ENCODE measurements around the gene AHCYL2. TPM values are rescaled to one million over a fixed set of nuclear protein-coding genes. Genes with fewer than 3 reads are reported as not detected.

Gene AHCYL2
- polyA plus RNA-seq, 1 donor from 2014 or later = 39.9 TPM

DNA sequence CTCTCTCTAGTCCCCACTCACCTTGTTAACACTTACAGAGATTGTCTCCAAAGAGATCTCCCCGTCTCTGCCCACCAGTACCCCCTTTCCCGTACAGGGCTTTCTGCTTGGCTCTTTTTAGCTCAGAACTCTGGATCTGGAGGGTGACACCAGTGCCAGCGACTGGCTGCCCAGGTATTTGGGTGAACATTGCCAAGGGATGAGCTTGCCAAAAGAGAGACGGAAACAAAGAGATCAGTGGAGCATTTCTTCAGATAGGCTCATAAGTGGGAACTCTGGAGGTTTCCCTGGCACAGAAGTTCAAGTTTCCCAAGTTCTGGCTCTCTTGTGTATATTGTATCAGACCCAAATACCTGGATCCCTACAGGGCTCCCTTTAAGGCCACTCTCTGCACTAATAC lies 239.4 kb downstream of the AHCYL2 start:
- Histone ChIP-seq H3K9ac (ENCODE audit: low read length) (no peak overlapping the region), H4K20me1 (ENCODE audit: insufficient read depth) (no peaks in the 10 kb centered on the region), H3K27me3 (ENCODE audit: insufficient read depth, low read depth, low read length) (no peaks in the 10 kb centered on the region), H3K4me3 (ENCODE audit: low read length) (no peak overlapping the region), H3K27ac (ENCODE audit: low read length) (no peak overlapping the region), H3F3A (ENCODE audit: insufficient read depth, low read length, poor library complexity, severe bottlenecking) (no peaks in the 10 kb centered on the region), H3K4me2 (ENCODE audit: low read length) (no peak overlapping the region), H2AFZ (ENCODE audit: low read depth, low read length) (no peak overlapping the region), H3K36me3 (ENCODE audit: insufficient read depth, low read length) (no peaks in the 10 kb centered on the region), H3K9me2 (ENCODE audit: insufficient read depth, low read length) (no peaks in the 10 kb centered on the region), H3K79me2 (replicated peaks; ENCODE audit: insufficient read depth, low read length) (no peaks in the 10 kb centered on the region), H3K9me3 (ENCODE audit: low read length) (no peaks in the 10 kb centered on the region)
- TF ChIP-seq, protein P1, sequence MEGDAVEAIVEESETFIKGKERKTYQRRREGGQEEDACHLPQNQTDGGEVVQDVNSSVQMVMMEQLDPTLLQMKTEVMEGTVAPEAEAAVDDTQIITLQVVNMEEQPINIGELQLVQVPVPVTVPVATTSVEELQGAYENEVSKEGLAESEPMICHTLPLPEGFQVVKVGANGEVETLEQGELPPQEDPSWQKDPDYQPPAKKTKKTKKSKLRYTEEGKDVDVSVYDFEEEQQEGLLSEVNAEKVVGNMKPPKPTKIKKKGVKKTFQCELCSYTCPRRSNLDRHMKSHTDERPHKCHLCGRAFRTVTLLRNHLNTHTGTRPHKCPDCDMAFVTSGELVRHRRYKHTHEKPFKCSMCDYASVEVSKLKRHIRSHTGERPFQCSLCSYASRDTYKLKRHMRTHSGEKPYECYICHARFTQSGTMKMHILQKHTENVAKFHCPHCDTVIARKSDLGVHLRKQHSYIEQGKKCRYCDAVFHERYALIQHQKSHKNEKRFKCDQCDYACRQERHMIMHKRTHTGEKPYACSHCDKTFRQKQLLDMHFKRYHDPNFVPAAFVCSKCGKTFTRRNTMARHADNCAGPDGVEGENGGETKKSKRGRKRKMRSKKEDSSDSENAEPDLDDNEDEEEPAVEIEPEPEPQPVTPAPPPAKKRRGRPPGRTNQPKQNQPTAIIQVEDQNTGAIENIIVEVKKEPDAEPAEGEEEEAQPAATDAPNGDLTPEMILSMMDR (IDR thresholded peaks at IDR 0.05; ENCODE audit: poor library complexity, severe bottlenecking) = no peak
- TF ChIP-seq, protein P2, sequence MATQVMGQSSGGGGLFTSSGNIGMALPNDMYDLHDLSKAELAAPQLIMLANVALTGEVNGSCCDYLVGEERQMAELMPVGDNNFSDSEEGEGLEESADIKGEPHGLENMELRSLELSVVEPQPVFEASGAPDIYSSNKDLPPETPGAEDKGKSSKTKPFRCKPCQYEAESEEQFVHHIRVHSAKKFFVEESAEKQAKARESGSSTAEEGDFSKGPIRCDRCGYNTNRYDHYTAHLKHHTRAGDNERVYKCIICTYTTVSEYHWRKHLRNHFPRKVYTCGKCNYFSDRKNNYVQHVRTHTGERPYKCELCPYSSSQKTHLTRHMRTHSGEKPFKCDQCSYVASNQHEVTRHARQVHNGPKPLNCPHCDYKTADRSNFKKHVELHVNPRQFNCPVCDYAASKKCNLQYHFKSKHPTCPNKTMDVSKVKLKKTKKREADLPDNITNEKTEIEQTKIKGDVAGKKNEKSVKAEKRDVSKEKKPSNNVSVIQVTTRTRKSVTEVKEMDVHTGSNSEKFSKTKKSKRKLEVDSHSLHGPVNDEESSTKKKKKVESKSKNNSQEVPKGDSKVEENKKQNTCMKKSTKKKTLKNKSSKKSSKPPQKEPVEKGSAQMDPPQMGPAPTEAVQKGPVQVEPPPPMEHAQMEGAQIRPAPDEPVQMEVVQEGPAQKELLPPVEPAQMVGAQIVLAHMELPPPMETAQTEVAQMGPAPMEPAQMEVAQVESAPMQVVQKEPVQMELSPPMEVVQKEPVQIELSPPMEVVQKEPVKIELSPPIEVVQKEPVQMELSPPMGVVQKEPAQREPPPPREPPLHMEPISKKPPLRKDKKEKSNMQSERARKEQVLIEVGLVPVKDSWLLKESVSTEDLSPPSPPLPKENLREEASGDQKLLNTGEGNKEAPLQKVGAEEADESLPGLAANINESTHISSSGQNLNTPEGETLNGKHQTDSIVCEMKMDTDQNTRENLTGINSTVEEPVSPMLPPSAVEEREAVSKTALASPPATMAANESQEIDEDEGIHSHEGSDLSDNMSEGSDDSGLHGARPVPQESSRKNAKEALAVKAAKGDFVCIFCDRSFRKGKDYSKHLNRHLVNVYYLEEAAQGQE (IDR thresholded peaks at IDR 0.05; ENCODE audit: borderline replicate concordance) = no peak
- TF ChIP-seq POLR2AphosphoS5 (IDR thresholded peaks at IDR 0.05) (no peak), RAD21 (conservative IDR thresholded peaks at IDR 0.05) (no peak), SMC3 (conservative IDR thresholded peaks at IDR 0.05; ENCODE audit: poor library complexity) (no peak), EP300 (conservative IDR thresholded peaks at IDR 0.05; ENCODE audit: poor library complexity, severe bottlenecking) (no peak), TAF1 (IDR thresholded peaks at IDR 0.05; ENCODE audit: low read depth) (no peak), MXI1 (conservative IDR thresholded peaks at IDR 0.05; ENCODE audit: poor library complexity, severe bottlenecking) (no peak), EZH2 (IDR thresholded peaks at IDR 0.05; ENCODE audit: borderline replicate concordance, insufficient read depth, low read length, poor library complexity, severe bottlenecking) (no peak)

DNA sequence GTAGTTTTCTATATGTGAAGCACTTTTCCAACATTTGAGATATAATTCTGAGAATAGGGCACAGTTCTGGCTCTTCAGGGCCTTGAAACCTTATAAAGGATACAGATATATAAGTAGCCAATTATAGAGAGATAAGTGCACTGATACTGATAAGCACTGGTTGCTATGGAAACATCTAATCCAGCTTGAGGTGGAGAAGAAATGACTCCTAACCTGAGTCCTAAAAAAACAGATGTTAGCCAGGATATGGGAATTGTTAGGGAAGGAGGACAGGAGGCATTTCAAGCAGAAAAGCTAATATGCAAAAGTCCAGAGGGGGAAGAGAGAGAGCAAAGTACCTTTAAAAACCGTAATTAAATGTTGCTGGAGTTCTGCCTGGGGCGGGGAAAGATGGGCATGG lies 240.2 kb downstream of the AHCYL2 start:
- Histone ChIP-seq H3K4me2 (ENCODE audit: low read length) (no peak overlapping the region), H3F3A (ENCODE audit: insufficient read depth, low read length, poor library complexity, severe bottlenecking) (no peaks in the 10 kb centered on the region), H3K9me3 (ENCODE audit: low read length) (no peaks in the 10 kb centered on the region), H3K27me3 (ENCODE audit: insufficient read depth, low read depth, low read length) (no peaks in the 10 kb centered on the region), H3K4me3 (ENCODE audit: low read length) (no peak overlapping the region), H3K27ac (ENCODE audit: low read length) (no peak overlapping the region), H2AFZ (ENCODE audit: low read depth, low read length) (no peak overlapping the region), H3K9me2 (ENCODE audit: insufficient read depth, low read length) (no peaks in the 10 kb centered on the region), H3K36me3 (ENCODE audit: insufficient read depth, low read length) (no peaks in the 10 kb centered on the region), H3K9ac (ENCODE audit: low read length) (no peak overlapping the region), H3K79me2 (replicated peaks; ENCODE audit: insufficient read depth, low read length) (no peaks in the 10 kb centered on the region), H4K20me1 (ENCODE audit: insufficient read depth) (no peaks in the 10 kb centered on the region)
- TF ChIP-seq MXI1 (conservative IDR thresholded peaks at IDR 0.05; ENCODE audit: poor library complexity, severe bottlenecking) (no peak), TAF1 (IDR thresholded peaks at IDR 0.05; ENCODE audit: low read depth) (no peak), EP300 (conservative IDR thresholded peaks at IDR 0.05; ENCODE audit: poor library complexity, severe bottlenecking) (no peak), EZH2 (IDR thresholded peaks at IDR 0.05; ENCODE audit: borderline replicate concordance, insufficient read depth, low read length, poor library complexity, severe bottlenecking) (no peak)
- TF ChIP-seq, protein P2 (IDR thresholded peaks at IDR 0.05; ENCODE audit: borderline replicate concordance) = no peak

Measured in neural cell (in vitro differentiated cells).